Measurements from ENCODE around the gene EPHA2. TPM values are rescaled to one million over a fixed set of nuclear protein-coding genes. Genes with fewer than 3 reads are reported as not detected.

The EPHA2 gene
- polyA plus RNA-seq, 6 donors from 2014 or later = not detected

Other genes with a start within 250 kb of the EPHA2 start
- gene ZBTB17, start 180.0 kb downstream of the EPHA2 start, polyA plus RNA-seq (ENCODE audit: low read depth in 6 of 6) = 10 to 100 TPM in 3 of 6 donors, 1 to 10 TPM in 3; 3.6 to 34.9 (median 10.0) TPM
- gene SRARP, start 151.8 kb downstream of the EPHA2 start, polyA plus RNA-seq (ENCODE audit: low read depth in 6 of 6) = not detected
- gene HSPB7, start 138.0 kb downstream of the EPHA2 start, polyA plus RNA-seq (ENCODE audit: low read depth in 6 of 6) = not detected
- gene CLCNKA, start 134.0 kb downstream of the EPHA2 start, polyA plus RNA-seq (ENCODE audit: low read depth in 6 of 6) = not detected
- not detected for gene CLCNKB, start 112.3 kb downstream of the EPHA2 start, polyA plus RNA-seq (ENCODE audit: low read depth in 6 of 6)
- not detected for gene FAM131C, start 82.4 kb downstream of the EPHA2 start, polyA plus RNA-seq (ENCODE audit: low read depth in 6 of 6)
- gene ARHGEF19, start 56.6 kb upstream of the EPHA2 start, polyA plus RNA-seq (ENCODE audit: low read depth in 6 of 6) = 10 to 100 TPM in 2 of 6 donors, 1 to 10 TPM in 4; 7.0 to 10.8 (median 8.1) TPM
- gene CPLANE2, start 81.1 kb upstream of the EPHA2 start, polyA plus RNA-seq (ENCODE audit: low read depth in 6 of 6) = 1 to 10 TPM; 2.3 to 6.3 (median 3.7) TPM
- gene FBXO42, start 196.4 kb upstream of the EPHA2 start, polyA plus RNA-seq (ENCODE audit: low read depth in 6 of 6) = 10 to 100 TPM; 17.9 to 33.5 (median 21.9) TPM
- gene SZRD1, start 211.2 kb upstream of the EPHA2 start, polyA plus RNA-seq (ENCODE audit: low read depth in 6 of 6) = 10 to 100 TPM; 41.1 to 59.6 (median 50.9) TPM

All from naive B cell (primary cell).